GM21423 (cell line): Measurements from ENCODE around the gene PLIN4.
"Not testable (repeated sequence)": the region's sequence is repeated elsewhere in the genome, so short reads cannot be mapped to it uniquely, and the experiment has no call there.

ENCODE experiments used
- ATAC-seq: cut with Tn5 transposase; IDR thresholded peaks from one replicate; pipeline ENCODE4 v1.9.1; 2021; ENCODE audit warnings: mild to moderate bottlenecking, moderate library complexity; ENCODE audit not compliant: unreplicated experiment

PLIN4 gene

DNA sequence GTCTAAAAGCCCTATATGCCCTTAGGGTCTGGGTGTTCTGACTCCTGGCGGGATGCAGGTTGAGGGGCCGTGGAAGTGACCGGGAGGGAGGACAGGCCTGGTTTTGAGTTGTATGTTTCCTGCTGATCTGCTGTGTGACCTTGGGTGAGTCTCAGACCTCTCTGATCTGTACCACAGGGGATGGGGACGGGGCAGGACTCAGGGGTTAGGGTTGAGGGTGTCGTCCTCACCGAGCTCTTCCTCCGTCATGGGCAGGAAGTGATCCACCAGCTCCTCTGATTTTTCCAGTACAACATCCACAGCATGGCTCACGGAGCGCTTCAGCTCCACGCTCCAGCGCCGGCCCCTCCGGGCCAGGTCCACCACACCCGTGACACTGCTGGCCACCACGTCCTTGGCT lies 10.6 kb upstream of the PLIN4 start:
- no peak for ATAC-seq

- ATAC-seq: not testable (repeated sequence)
Measured at GRCh38 chr19:4527377-4527776, 9.1 kb upstream of the PLIN4 start.

DNA sequence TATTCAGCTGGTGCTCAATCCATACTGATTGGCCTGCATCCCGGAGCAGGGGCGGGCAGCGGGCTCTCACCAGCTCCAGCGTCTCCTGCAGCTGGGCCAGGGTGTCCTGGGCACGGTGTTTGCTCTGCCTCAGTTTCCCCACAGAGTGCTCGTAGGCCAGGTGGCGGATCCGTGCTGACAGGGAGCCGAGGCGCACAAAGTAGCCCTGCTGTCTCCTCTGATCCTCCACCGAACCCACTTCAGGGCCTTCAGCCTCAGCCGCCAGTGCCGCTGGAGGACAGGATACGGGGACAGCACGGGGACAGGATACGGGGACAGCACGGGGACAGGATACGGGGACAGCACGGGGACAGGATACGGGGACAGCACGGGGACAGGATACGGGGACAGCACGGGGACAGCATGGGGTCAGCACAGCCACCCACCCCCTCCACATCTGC lies 7.3 kb upstream of the PLIN4 start:
- ATAC-seq: no peak

GRCh38 chr19:4524808-4525562 lies 6.7 kb upstream of the PLIN4 start:
- ATAC-seq: no peak

DNA sequence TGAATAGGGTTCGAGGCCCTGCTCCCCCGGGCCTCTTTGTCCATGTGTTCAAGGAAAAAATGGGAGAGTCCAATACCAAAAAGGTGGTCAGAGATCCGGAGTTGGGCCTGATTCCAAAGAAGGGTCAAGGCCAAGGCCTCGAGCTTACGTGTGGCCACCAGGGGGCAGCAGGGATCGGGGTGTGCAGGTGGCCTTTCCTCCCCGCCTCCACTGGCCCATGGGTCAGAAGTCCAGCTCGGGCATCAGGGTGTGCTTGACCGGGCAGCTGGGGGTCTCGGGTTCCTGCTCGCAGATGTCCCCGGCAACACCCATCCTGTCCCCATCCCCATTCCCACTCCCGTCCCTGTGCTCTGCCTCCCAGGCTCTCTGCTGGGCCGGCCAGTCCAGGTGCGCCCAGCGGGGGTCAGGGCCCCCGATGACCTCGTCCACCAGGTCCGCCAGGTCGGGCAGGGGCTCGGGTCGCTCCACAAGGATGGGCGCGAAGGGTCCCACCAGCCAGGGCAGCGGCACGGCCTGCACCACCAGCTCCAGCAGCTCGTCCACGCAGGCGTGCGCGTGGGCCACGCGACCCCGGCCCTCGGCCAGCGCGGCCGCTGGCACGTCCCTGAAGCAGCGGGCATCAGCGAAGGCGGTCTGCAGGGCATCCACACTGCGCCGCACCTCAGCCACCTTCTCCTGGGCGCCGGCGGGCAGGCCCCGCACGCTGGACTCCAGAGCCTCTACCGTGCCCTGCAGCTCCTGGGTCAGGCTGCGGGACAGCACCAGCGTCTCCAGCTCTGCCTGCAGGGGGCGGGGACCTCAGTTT lies 5.2 kb upstream of the PLIN4 start:
- ATAC-seq: no peak

- no peak for ATAC-seq
Measured at GRCh38 chr19:4522291-4523002, 4.2 kb upstream of the PLIN4 start.

GRCh38 chr19:4521888-4522242 lies 3.6 kb upstream of the PLIN4 start:
- no peak for ATAC-seq

DNA sequence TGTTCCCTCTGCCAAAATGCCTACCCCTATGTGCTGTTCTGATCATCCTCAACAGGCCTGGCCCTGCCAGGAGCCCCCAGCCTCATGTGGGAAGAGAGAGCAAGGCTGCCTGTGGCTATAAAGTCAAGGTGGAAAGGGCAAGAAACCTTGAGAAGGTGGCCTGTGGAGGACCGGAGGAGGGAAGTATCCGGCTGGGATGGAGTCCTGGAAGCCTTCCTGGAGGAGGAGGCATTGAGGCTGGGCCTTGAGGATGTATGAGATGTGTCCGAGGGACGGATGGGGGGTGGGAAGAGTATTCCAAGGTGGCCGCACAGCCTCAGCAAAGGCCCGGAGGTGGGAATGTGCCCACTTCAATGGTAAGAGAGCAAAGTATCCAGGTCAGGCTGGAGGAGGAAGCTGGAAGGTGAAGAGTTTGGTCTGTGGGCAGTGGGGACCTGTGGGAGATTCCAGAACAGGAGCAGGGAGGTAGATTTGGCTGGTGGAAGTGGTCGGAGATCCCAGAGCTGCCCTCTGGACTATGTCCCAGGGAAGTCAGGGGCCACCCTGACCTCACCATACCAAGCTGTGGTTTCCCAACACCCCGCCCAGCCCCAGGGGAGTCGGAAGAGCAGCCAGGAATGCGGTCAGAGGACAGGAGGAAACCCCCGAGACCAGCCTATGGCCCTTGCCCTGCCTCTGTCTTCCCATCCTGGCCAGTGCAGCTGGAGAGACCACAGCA lies 3.0 kb upstream of the PLIN4 start:
- no peak for ATAC-seq

- ATAC-seq: no peak
Measured at GRCh38 chr19:4519521-4520277, 1.4 kb upstream of the PLIN4 start.

GRCh38 chr19:4519172-4519496 lies 848 bp upstream of the PLIN4 start:
- ATAC-seq: no peak

GRCh38 chr19:4517451-4518057 lies 732 bp downstream of the PLIN4 start:
- ATAC-seq: no peak

- no peak for ATAC-seq
Measured at GRCh38 chr19:4516939-4517300, 1.4 kb downstream of the PLIN4 start.

DNA sequence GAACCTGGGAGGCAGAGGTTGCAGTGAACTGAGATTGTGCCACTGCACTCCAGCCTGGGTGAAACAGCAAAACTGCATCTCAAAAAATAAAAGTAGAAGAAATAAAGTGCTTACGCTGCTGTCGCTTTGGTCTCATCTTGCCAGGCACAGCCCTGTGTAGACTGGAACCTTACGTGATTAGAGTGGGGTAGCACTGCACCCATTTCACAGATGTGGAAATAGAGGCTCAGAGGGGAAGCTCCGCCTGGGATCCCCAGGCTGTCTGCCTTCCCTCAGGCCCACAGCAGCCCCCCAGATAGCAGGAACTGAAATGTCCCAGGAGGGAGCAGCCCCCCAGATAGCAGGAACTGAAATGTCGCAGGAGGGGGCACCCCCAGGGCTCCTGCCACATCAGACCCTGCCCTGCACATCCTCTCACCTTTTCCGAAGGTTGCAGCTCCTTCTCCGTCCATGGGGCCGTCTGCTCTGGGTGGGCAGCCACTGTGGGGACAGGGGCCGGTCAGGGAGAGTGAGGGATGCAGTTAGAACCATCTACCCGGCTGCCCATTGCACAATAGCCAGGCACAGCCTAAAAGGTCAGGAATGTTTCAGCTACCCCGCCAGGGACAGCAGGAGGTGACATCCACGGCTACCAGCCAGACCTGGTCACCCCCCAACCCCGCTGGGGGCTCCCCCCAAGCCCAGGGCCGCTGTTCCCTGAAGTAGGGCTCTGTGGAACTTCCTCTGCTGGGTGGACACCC lies 1.9 kb downstream of the PLIN4 start:
- no peak for ATAC-seq

DNA sequence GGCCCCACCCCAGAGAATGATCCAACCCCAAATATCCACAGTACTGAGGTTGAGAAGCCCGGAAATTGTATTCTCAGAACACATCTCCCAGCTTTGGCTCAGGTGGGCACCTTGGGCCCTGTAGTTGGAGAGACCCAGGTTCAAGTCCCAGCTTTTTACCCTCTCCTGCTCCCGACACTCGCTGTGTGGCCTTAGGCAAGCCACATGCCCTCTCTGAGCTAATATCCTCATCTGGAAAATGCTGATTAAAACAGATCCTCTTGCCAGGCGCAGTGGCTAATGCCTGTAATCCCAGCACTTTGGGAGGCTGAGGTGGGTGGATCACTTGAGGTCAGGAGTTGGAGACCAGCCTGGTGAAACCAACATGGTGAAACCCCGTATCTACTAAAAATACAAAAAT lies 2.6 kb downstream of the PLIN4 start:
- no peak for ATAC-seq

DNA sequence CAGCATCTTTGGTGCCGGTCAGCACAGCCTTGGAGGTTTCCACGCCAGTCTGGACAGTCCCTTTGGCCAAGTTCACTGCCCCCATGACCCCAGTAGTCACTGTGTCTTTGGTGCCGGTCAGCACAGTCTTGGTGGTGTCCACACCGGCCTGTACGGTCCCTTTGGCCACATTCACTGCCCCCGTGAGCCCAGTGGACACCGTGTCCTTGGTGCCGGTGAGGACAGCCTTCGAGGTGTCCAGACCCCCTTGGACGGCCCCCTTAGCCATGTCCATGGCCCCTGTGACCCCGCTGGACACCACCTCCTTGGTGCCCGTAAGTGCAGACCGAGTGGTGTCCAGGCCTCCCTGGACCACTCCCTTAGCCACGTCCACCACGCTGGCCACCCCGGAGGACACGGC lies 5.0 kb downstream of the PLIN4 start:
- ATAC-seq: no peak

DNA sequence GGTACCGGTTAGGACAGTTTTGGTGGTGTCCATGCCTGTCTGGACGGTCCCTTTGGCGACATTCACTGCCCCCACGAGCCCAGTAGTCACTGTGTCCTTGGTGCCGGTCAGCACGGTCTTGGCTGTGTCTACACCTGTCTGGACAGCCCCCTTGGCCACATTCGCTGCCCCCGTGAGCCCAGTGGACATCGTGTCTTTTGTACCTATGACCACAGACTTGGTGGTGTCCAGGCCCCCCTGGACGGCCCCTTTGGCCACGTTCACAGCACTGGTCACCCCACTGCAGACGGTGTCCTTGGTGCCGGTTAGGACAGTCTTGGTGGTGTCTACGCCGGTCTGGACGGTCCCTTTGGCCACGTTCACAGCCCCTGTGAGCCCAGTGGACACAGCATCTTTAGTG lies 6.2 kb downstream of the PLIN4 start:
- ATAC-seq: no peak

DNA sequence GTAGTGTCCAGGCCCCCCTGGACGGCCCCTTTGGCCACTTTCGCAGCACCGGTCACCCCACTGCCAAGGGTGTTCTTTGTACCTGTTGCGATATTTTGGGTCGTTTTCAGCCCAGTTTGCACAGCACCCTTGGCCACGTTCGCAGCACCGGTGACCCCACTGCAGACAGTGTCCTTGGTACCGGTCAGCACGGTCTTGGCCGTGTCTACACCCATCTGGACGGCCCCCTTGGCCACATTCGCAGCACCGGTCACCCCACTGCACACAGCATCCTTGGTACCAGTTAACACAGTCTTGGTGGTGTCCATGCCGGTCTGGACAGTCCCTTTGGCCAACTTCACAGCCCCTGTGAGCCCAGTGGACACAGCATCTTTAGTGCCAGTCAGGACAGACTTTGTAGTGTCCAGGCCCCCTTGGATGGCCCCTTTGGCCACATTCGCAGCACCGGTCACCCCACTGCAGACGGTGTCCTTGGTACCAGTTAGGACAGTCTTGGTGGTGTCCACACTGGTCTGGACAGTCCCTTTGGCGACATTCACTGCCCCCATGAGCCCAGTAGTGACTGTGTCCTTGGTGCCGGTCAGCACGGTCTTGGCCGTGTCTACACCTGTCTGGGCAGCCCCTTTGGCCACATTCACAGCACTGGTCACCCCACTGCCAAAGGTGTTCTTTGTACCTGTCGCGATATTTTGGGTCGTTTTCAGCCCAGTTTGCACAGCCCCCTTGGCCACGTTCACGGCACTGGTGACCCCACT lies 6.8 kb downstream of the PLIN4 start:
- no peak for ATAC-seq

DNA sequence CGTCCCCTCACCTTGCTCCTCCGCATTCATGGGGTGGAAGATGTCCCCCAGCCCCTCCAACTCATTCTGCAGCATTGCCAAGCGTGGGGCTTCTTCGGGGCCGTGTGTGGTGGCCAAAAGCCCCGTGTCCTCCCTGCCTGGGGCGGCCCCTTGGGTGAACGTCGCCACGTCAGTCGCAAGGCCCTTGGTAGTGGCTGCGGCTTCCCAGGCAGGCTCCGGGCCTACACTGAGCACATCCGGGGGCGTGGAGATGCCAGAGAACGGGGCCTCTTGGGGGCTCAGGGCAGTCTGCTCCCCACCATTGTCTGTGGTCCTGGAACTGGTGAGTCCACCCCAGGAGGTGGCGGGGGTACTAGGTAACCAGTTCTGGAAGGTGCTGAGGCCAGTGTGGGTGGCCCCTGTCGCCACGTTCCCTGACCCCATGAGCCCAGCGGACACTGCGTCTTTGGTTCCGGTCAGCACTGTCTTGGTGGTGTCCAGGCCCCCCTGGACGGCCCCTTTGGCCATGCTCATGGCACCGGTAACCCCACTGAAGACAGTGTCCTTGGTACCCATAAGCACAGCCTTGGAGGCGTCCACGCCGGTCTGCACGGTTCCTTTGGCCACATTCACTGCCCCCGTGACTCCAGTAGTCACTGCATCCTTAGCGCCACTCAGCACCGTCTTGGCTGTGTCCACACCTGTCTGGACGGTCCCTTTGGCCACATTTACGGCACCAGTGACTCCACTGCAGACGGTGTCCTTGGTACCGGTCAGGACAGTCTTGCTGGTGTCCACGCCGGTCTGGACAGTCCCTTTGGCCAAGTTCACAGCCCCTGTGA lies 7.6 kb downstream of the PLIN4 start:
- no peak for ATAC-seq
